Neuronal stem cell (in vitro differentiated cells): ENCODE data around the gene CAMK4.

Source experiments
- DNase-seq: peaks from one replicate; pipeline ENCODE4 v3.0.0-alpha.2; 2013; ENCODE audit warnings: low spot score
- H2AFZ ChIP-seq: one replicate; pipeline ENCODE4 v1.6.1; 2013; ENCODE audit warnings: mild to moderate bottlenecking, low read length, inconsistent platforms
- H2AK5ac ChIP-seq: 2 replicates; pipeline ENCODE4 v1.6.1; 2013; ENCODE audit warnings: low read depth, mild to moderate bottlenecking, inconsistent platforms, low read length, moderate library complexity, mixed read lengths
- H2BK120ac ChIP-seq: 2 replicates; pipeline ENCODE4 v1.6.1; 2013; ENCODE audit warnings: low read depth, mild to moderate bottlenecking, inconsistent platforms, low read length, moderate library complexity, mixed read lengths
- H2BK12ac ChIP-seq: one replicate; pipeline ENCODE4 v1.6.1; 2013; ENCODE audit warnings: low read length, inconsistent platforms
- H2BK15ac ChIP-seq: 2 replicates; pipeline ENCODE4 v1.6.1; 2013; ENCODE audit warnings: mild to moderate bottlenecking, low read length, inconsistent platforms, mixed read lengths
- H2BK5ac ChIP-seq: one replicate; pipeline ENCODE4 v1.6.1; 2013; ENCODE audit warnings: inconsistent platforms, mild to moderate bottlenecking, low read length, moderate library complexity
- H3K14ac ChIP-seq: one replicate; pipeline ENCODE4 v1.6.1; 2013; ENCODE audit warnings: low read length, inconsistent platforms
- H3K18ac ChIP-seq: 2 replicates; pipeline ENCODE4 v1.6.1; 2013; ENCODE audit warnings: low read length, inconsistent platforms
- H3K23ac ChIP-seq: 2 replicates; pipeline ENCODE4 v1.6.1; 2013; ENCODE audit warnings: low read depth, mild to moderate bottlenecking, mixed read lengths, low read length, inconsistent platforms; ENCODE audit not compliant: poor library complexity
- H3K27ac ChIP-seq: replicated peaks from 3 replicates; pipeline ENCODE4 v1.5.1; 2013; ENCODE audit warnings: low read length, inconsistent platforms
- H3K27me3 ChIP-seq, 3 experiments: 2 replicates each; pipeline ENCODE4 v1.6.1; 2013; ENCODE audit warnings: low read length in 3 of 3, mild to moderate bottlenecking in 2 of 3, inconsistent platforms in 1 of 3, low read depth in 1 of 3, mixed read lengths in 1 of 3, moderate library complexity in 1 of 3; ENCODE audit not compliant: control insufficient read depth in 3 of 3, insufficient read depth in 3 of 3
- H3K36me3 ChIP-seq, 2 donors: replicated peaks in 1 of 2; 2 replicates each; pipeline ENCODE4 v1.6.1; 2013; ENCODE audit warnings: low read length in 2 of 2; ENCODE audit not compliant: control insufficient read depth in 2 of 2, insufficient read depth in 2 of 2
- H3K4ac ChIP-seq: 2 replicates; pipeline ENCODE4 v1.6.1; 2013; ENCODE audit warnings: inconsistent platforms, mild to moderate bottlenecking, low read length, moderate library complexity
- H3K4me1 ChIP-seq, 2 donors: 1 replicate in 1 of 2; 2 replicates in 1 of 2; pipeline ENCODE4 v1.6.1; 2013; ENCODE audit warnings: low read length in 2 of 2, low read depth in 1 of 2; ENCODE audit not compliant: control insufficient read depth in 2 of 2, insufficient read depth in 1 of 2
- H3K4me2 ChIP-seq: one replicate; pipeline ENCODE4 v1.6.1; 2013; ENCODE audit warnings: mild to moderate bottlenecking, low read length, inconsistent platforms; ENCODE audit not compliant: insufficient read depth, poor library complexity, severe bottlenecking
- H3K4me3 ChIP-seq, 2 donors: 2 replicates each; pipeline ENCODE4 v1.5.1; 2013; ENCODE audit warnings: low read length in 2 of 2, mild to moderate bottlenecking in 2 of 2, inconsistent platforms in 1 of 2, moderate library complexity in 1 of 2
- H3K79me1 ChIP-seq: one replicate; pipeline ENCODE4 v1.6.1; 2013; ENCODE audit warnings: low read depth, mild to moderate bottlenecking, inconsistent platforms, low read length, moderate library complexity
- H3K9ac ChIP-seq: one replicate; pipeline ENCODE4 v1.6.1; 2013; ENCODE audit warnings: mild to moderate bottlenecking, low read depth, low read length, inconsistent platforms; ENCODE audit not compliant: poor library complexity
- H3K9me3 ChIP-seq, 2 donors: replicated peaks in 1 of 2; 2 replicates each; pipeline versions ENCODE3 to v1.6.1; 2013; ENCODE audit warnings: low read length in 2 of 2, mild to moderate bottlenecking in 2 of 2, inconsistent platforms in 1 of 2, low read depth in 1 of 2, mixed read lengths in 1 of 2, moderate library complexity in 1 of 2; ENCODE audit not compliant: control insufficient read depth in 2 of 2, insufficient read depth in 1 of 2
- H4K8ac ChIP-seq: one replicate; pipeline ENCODE4 v1.6.1; 2013; ENCODE audit warnings: low read depth, mild to moderate bottlenecking, inconsistent platforms, low read length, moderate library complexity
- H4K91ac ChIP-seq: one replicate; pipeline ENCODE4 v1.6.1; 2013; ENCODE audit warnings: low read length, low read depth, mild to moderate bottlenecking, inconsistent platforms; ENCODE audit not compliant: poor library complexity
- WGBS, 2 donors: extraction: QIAGEN DNeasy Blood & Tissue Kit; methylation state at CpG; one replicate each; pipeline ENCODE4 v1.1.7; 2013; ENCODE audit warnings: missing lambda C conversion rate in 2 of 2, mixed read lengths in 1 of 2; ENCODE audit not compliant: insufficient read length in 2 of 2, insufficient replicate concordance in 1 of 2; ENCODE audit errors: extremely low coverage in 2 of 2; 5-methylcytosine and 5-hydroxymethylcytosine counted together

CAMK4 gene

DNA sequence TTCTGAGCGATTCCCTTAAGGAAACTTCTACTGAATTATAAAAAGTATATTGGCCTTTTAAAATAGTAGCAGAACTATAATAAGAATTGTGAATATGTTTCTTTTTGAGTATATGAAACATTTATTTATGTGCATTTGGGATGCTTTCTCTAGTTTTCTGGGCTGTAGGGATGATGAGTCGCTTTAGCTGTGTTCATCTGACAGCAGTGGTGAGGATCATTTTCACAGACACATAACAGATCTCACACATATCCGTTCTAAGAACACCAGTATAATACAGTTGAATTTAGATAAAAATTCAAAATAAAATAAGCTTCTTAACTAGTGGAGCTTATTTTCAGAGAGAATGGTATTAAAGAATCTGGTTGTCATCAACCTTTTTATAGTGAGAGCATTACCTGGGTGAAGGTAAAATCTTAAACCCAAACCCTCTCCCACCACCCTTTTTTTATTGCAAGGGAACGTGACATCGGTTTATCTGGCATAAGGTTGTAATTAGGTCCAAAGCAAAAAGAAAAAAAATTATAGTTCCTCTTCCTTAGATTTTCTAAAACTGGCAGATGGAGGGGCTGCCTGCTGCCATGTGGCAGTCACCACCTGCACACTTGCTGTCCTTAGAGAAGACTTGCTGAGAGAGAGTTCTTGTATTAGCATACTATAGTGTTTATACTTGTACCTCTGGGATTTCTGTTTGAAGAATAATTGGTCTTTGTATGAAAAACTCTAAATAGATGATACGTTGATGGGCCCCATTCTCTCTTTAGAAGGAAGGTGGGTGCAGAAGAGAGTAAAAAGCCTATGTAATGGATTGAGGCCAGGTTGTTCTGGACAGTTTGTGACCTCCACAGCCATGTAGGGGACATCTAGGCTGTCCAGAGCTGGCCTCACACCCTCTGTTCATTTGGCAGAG, 86.8 kb downstream of the CAMK4 start:
- H2BK12ac ChIP-seq, result no peak overlapping the region
- no peak overlapping the region for H2AFZ ChIP-seq

DNA sequence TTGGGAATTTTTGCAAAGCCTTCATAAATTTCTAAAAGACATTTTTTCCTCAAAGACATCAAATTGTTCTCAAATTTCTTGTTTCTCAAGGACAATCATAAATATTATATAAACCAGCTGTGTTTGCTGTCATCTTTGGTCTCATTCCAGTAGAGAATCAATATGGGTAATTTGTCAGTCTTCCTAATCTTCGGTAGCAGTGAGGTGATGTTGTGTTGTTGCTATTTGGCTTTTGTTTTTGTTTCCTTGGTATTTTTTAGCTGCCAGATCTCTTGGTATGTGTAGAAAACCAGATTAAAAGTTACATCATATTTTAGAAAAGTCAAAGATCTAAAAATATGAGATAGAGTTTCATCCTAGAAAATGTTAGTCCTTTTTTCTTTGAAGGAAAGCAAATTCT, 87.5 kb downstream of the CAMK4 start:
- no peak for DNase-seq
- no peaks in the 10 kb centered on the region for H3K9me3 ChIP-seq
- no peak overlapping the region for H3K14ac ChIP-seq
- no peak overlapping the region for H3K4me2 ChIP-seq
- no CpG with 5 or more reads among the region's 1 CpG for WGBS, 2 donors
- H4K91ac ChIP-seq, result no peak overlapping the region
- H3K27me3 ChIP-seq, result no peaks in the 10 kb centered on the region
- H2BK12ac ChIP-seq, result no peak overlapping the region
- no peak overlapping the region for H4K8ac ChIP-seq
- H3K4me3 ChIP-seq, result no peak overlapping the region
- no peak overlapping the region for H2BK15ac ChIP-seq
- H2AFZ ChIP-seq, result no peak overlapping the region
- H3K18ac ChIP-seq, result no peak overlapping the region
- H3K4me1 ChIP-seq, result peaks cover 2 to 6% of the 10 kb centered on the region in 2 donors
- H3K23ac ChIP-seq, result no peak overlapping the region
- H3K27ac ChIP-seq, result no peak overlapping the region
- no peak overlapping the region for H2BK120ac ChIP-seq
- H3K79me1 ChIP-seq, result no peaks in the 10 kb centered on the region
- no peaks in the 10 kb centered on the region for H3K36me3 ChIP-seq
- H2AK5ac ChIP-seq, result no peak overlapping the region
- no peak overlapping the region for H2BK5ac ChIP-seq
- no peak overlapping the region for H3K9ac ChIP-seq
- H3K4ac ChIP-seq, result no peak overlapping the region

More for the DNA sequence above, 86.8 kb downstream of the CAMK4 start:
- Histone ChIP-seq H2AK5ac (no peak overlapping the region), H3K4ac (no peak overlapping the region), H3K79me1 (no peaks in the 10 kb centered on the region), H2BK5ac (no peak overlapping the region), H4K8ac (no peak overlapping the region), H3K27ac (no peak overlapping the region), H2BK15ac (no peak overlapping the region), H3K23ac (no peak overlapping the region), H3K4me2 (no peak overlapping the region), H2BK120ac (no peak overlapping the region), H3K9ac (no peak overlapping the region), H3K9me3 (no peaks in the 10 kb centered on the region), H4K91ac (no peak overlapping the region), H3K18ac (no peak overlapping the region), H3K27me3 (no peaks in the 10 kb centered on the region), H3K14ac (no peak overlapping the region), H3K36me3 (no peaks in the 10 kb centered on the region), H3K4me1 (peaks cover 2 to 6% of the 10 kb centered on the region in 2 donors), H3K4me3 (no peak overlapping the region)
- DNase-seq, result no peak
- no CpG with 5 or more reads among the region's 6 CpGs for WGBS, 2 donors

DNA sequence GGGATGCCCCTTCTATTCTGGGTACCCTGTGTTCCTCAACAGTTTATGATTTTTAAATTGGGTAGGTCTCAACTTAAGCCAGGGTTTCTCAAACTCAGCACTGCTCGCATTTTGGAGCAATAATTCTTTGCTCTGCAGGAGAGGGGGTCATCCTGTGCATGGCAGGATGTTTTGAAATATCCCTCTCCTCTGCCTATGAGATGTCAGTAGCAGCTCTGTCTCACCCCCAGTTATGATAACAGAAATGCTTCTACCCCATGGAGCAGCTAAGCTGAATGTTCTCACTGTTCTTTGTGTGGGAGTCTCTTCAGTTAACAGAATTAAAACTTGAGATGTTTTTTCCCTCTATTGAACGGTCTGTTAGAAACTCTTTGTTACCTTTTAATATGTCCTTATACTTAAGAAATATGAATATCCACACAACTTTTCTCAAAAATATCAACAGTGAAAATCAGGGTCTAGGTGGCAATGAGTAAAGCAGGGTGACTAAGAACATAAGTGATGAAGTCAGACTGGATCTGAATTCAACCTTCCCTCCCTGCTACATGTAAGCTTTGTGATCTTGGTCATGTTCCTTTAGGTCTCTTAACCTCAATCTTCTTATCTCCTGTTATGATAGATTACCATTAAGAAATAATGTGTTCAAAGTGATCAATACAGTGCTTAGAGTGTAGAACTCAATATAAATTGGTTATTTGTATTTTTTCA, 89.0 kb downstream of the CAMK4 start:
- Histone ChIP-seq H2AFZ (no peak overlapping the region), H3K4me3 (no peak overlapping the region), H3K23ac (no peak overlapping the region), H3K9me3 (no peaks in the 10 kb centered on the region), H2BK120ac (no peak overlapping the region), H3K4ac (no peak overlapping the region), H3K4me1 (peaks cover 2 to 6% of the 10 kb centered on the region in 2 donors), H3K27me3 (no peaks in the 10 kb centered on the region), H3K27ac (no peak overlapping the region), H2BK15ac (no peak overlapping the region), H3K18ac (no peak overlapping the region), H3K14ac (no peak overlapping the region), H4K91ac (no peak overlapping the region), H4K8ac (no peak overlapping the region), H2BK5ac (no peak overlapping the region), H3K36me3 (no peaks in the 10 kb centered on the region), H3K9ac (no peak overlapping the region), H3K4me2 (no peak overlapping the region), H3K79me1 (no peaks in the 10 kb centered on the region), H2BK12ac (no peak overlapping the region), H2AK5ac (no peak overlapping the region)
- WGBS, 2 donors, result no CpG with 5 or more reads among the region's 2 CpGs
- no peak for DNase-seq

DNA sequence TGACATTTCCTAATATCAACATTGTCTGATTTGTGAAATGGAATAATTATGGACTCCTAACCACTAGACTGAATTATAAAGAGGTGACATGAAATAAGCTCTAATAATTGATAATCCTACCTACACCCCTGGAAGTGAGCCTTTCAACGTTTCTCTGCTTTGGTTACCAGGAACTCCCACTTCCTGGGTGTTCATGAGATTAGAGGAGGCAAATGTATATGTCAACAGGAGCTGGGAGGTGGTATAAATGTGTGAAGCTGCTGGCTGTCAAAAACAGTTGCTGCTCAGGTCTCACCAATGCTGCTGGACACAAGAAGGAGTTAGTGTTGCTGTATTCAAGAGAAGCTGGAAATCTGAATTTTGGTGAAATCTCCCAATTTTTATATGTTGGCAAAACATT, 96.8 kb downstream of the CAMK4 start:
- Histone ChIP-seq H2BK5ac (no peak overlapping the region), H3K9me3 (no peaks in the 10 kb centered on the region), H2AFZ (no peak overlapping the region), H3K27me3 (no peaks in the 10 kb centered on the region), H4K8ac (no peak overlapping the region), H2AK5ac (no peak overlapping the region), H2BK12ac (no peak overlapping the region), H3K4me1 (no peaks in the 10 kb centered on the region), H3K23ac (no peak overlapping the region), H2BK15ac (no peak overlapping the region), H3K36me3 (no peaks in the 10 kb centered on the region), H3K4me2 (no peak overlapping the region), H3K9ac (no peak overlapping the region), H3K18ac (no peak overlapping the region), H3K14ac (no peak overlapping the region), H3K4ac (no peak overlapping the region), H3K27ac (no peak overlapping the region), H2BK120ac (no peak overlapping the region), H3K4me3 (no peak overlapping the region), H3K79me1 (no peaks in the 10 kb centered on the region), H4K91ac (no peak overlapping the region)
- no CpG with 5 or more reads among the region's 1 CpG for WGBS, 2 donors
- no peak for DNase-seq
